PC-9 (cell line): ENCODE measurements around the gene CHML. TPM values are rescaled to one million over a fixed set of nuclear protein-coding genes. Genes with fewer than 3 reads are reported as not detected.

Experiments
- BruUV-seq: library from RNA; stranded (reverse); fragments of 400-500 nt; replicated peaks from 2 replicates; lab custom pipeline; 2021; lab: Mats Ljungman, UMichigan
- CTCF ChIA-PET: fragments of 300-600 bp; sonication (Branson Sonifier 250); formaldehyde crosslinking; loops from one replicate; lab custom pipeline; 2022; ENCODE audit warnings: antibody characterized with exemption; lab: Charles Lee
- POLR2A ChIA-PET: fragments of 300-600 bp; sonication (Branson Sonifier 250); formaldehyde crosslinking; loops from one replicate; lab custom pipeline; 2022; ENCODE audit warnings: antibody characterized with exemption; ENCODE audit not compliant: unreplicated experiment; lab: Charles Lee
- DNase-seq, 2 experiments: peaks; one replicate each; pipeline versions ENCODE4 v3.0.0 to v3.0.0-alpha.2; 2015 to 2022; ENCODE audit warnings: mixed read lengths in 1 of 2
- H2AFZ ChIP-seq: fragments of 200-600 bp; sonication (generic); 2 replicates; pipeline ENCODE4 v1.8.1; 2017; ENCODE audit warnings: antibody characterized with exemption
- H3F3A ChIP-seq: fragments of 200-600 bp; sonication (generic); 2 replicates; pipeline ENCODE4 v1.8.1; 2017; ENCODE audit warnings: antibody characterized with exemption, mild to moderate bottlenecking, low read depth; ENCODE audit not compliant: insufficient read depth
- H3K27ac ChIP-seq: fragments of 200-600 bp; sonication (generic); 2 replicates; pipeline ENCODE4 v1.6.1; 2016; ENCODE audit warnings: mixed run types
- H3K27me3 ChIP-seq: fragments of 200-600 bp; sonication (generic); 2 replicates; pipeline ENCODE4 v1.6.1; 2016; ENCODE audit warnings: low read depth, mixed run types; ENCODE audit not compliant: insufficient read depth
- H3K36me3 ChIP-seq: fragments of 200-600 bp; sonication (generic); 2 replicates; pipeline ENCODE4 v1.6.1; 2016; ENCODE audit warnings: low read depth, mixed run types
- H3K4me1 ChIP-seq: fragments of 200-600 bp; sonication (generic); replicated peaks from 2 replicates; pipeline ENCODE4 v1.6.1; 2016; ENCODE audit warnings: mixed run types; ENCODE audit not compliant: insufficient read depth
- H3K4me2 ChIP-seq: fragments of 200-600 bp; sonication (generic); 2 replicates; pipeline ENCODE4 v1.6.1; 2017; ENCODE audit warnings: mixed run types
- H3K4me3 ChIP-seq: fragments of 200-600 bp; sonication (generic); 2 replicates; pipeline ENCODE4 v1.6.1; 2016; ENCODE audit warnings: mixed run types
- H3K79me2 ChIP-seq: fragments of 200-600 bp; sonication (generic); 2 replicates; pipeline ENCODE4 v1.6.1; 2017; ENCODE audit warnings: low read depth, mixed run types
- H3K9me2 ChIP-seq: fragments of 200-600 bp; sonication (generic); 2 replicates; pipeline ENCODE4 v1.8.1; 2017; ENCODE audit warnings: mild to moderate bottlenecking; ENCODE audit not compliant: insufficient read depth
- H3K9me3 ChIP-seq: fragments of 200-600 bp; sonication (generic); 2 replicates; pipeline ENCODE4 v1.8.1; 2016; ENCODE audit warnings: low read depth; ENCODE audit not compliant: insufficient read depth
- H4K20me1 ChIP-seq: fragments of 200-600 bp; sonication (generic); 2 replicates; pipeline ENCODE4 v1.8.1; 2017; ENCODE audit not compliant: insufficient read depth
- CTCF ChIP-seq: fragments of 200-600 bp; sonication (generic); conservative IDR thresholded peaks from 2 replicates; pipeline ENCODE4 v1.6.1; 2017; ENCODE audit warnings: mixed run types, antibody characterized with exemption, mild to moderate bottlenecking, moderate library complexity
- EZH2 ChIP-seq: fragments of 200-600 bp; sonication (generic); IDR thresholded peaks from 2 replicates; pipeline ENCODE4 v1.8.0; 2017; ENCODE audit warnings: antibody characterized with exemption, low read depth
- intact Hi-C: fragments of 100-400 bp; cut with micrococcal nuclease; formaldehyde crosslinking; loops from one replicate; pipeline ENCODE4 v1.10.0; 2022; ENCODE audit not compliant: unreplicated experiment
- total RNA-seq: library from RNA; stranded (reverse); gene quantifications from 2 replicates; pipeline ENCODE4 v1.2.3, GENCODE V29; 2021

Gene CHML
- total RNA-seq, 1 experiment from 2014 or later = 47.8 TPM

- Histone ChIP-seq H3K27ac (peak overlapping the region; percentile 68; the same call in 1 of the 2 replicates), H3K9me2 (no peaks in the 10 kb centered on the region), H3K36me3 (peaks cover 27% of the 10 kb centered on the region), H3F3A (peaks cover 37% of the 10 kb centered on the region), H3K27me3 (no peaks in the 10 kb centered on the region), H3K4me2 (peak overlapping the region; percentile 100), H3K4me3 (peak overlapping the region; percentile 78), H3K79me2 (peaks cover 63% of the 10 kb centered on the region), H3K9me3 (peaks cover 2% of the 10 kb centered on the region; the same call in 1 of the 2 replicates), H3K4me1 (peaks cover 46% of the 10 kb centered on the region), H2AFZ (no peak overlapping the region), H4K20me1 (no peaks in the 10 kb centered on the region)
- BruUV-seq = no TSS peak
- ChIA-PET CTCF (interaction anchor here (0.5 to 0.6 kb wide), 2 partner anchors 111 to 788 kb away, joined by 5 to 6 read pairs; no protein-coding TSS in a partner anchor), POLR2A (interaction anchor here (0.7 kb wide), 1 partner anchor 48 kb away, joined by 3 read pairs; no protein-coding TSS in a partner anchor)
- TF ChIP-seq CTCF = no peak
- TF ChIP-seq EZH2 = no peak
- DNase-seq = no peak
- intact Hi-C loops = loop anchor here (1.0 kb wide), 1 partner anchor 199 kb away; no protein-coding TSS in a partner anchor
Measured at GRCh38 chr1:241638099-241638682, 2.0 kb downstream of the CHML start.

- Histone ChIP-seq H3K4me1 (peaks cover 46% of the 10 kb centered on the region), H3K4me2 (peak overlapping the region; percentile 100), H4K20me1 (no peaks in the 10 kb centered on the region), H3K27ac (peak overlapping the region; percentile 68; the same call in 1 of the 2 replicates), H3K4me3 (peak overlapping the region; percentile 78), H3K9me2 (no peaks in the 10 kb centered on the region), H3K9me3 (no peaks in the 10 kb centered on the region), H3F3A (peaks cover 35% of the 10 kb centered on the region), H3K27me3 (no peaks in the 10 kb centered on the region), H3K36me3 (peaks cover 27% of the 10 kb centered on the region), H3K79me2 (peaks cover 63% of the 10 kb centered on the region), H2AFZ (no peak overlapping the region)
- peak in 1 of 2 experiments; percentile 52 for DNase-seq
- no peak for TF ChIP-seq CTCF
- no peak for TF ChIP-seq EZH2
- CTCF ChIA-PET = interaction anchor here (0.6 kb wide), 1 partner anchor 133 kb away, joined by 3 read pairs; no protein-coding TSS in a partner anchor
- intact Hi-C loops = loop anchor here (1.0 kb wide), 1 partner anchor 200 kb away; no protein-coding TSS in a partner anchor
- POLR2A ChIA-PET = interaction anchor here (0.7 kb wide), 1 partner anchor 49 kb away, joined by 3 read pairs; no protein-coding TSS in a partner anchor
- no TSS peak for BruUV-seq
Measured at GRCh38 chr1:241637604-241638003, 2.6 kb downstream of the CHML start.

GRCh38 chr1:241637046-241637590 lies 3.1 kb downstream of the CHML start:
- POLR2A ChIA-PET = interaction anchor here (0.5 kb wide), 1 partner anchor 55 kb away, joined by 6 read pairs; no protein-coding TSS in a partner anchor
- Histone ChIP-seq H3F3A (peaks cover 30% of the 10 kb centered on the region), H2AFZ (no peak overlapping the region), H3K9me3 (no peaks in the 10 kb centered on the region), H3K79me2 (peaks cover 63% of the 10 kb centered on the region), H4K20me1 (no peaks in the 10 kb centered on the region), H3K4me3 (peak overlapping the region; percentile 78; the same call in 1 of the 2 replicates), H3K4me2 (peak overlapping the region; percentile 100), H3K4me1 (peaks cover 41% of the 10 kb centered on the region), H3K27me3 (no peaks in the 10 kb centered on the region), H3K27ac (peak overlapping the region; percentile 28; the same call in 1 of the 2 replicates), H3K36me3 (peaks cover 27% of the 10 kb centered on the region), H3K9me2 (no peaks in the 10 kb centered on the region)
- TF ChIP-seq EZH2 = no peak
- CTCF ChIA-PET = interaction anchor here (0.6 kb wide), 1 partner anchor 133 kb away, joined by 3 read pairs; no protein-coding TSS in a partner anchor
- intact Hi-C loops = no loop called here
- no TSS peak for BruUV-seq
- DNase-seq = peak in 1 of 2 experiments; percentile 49
